ENCODE measurements around the gene TMOD2.

- no peak for TF ChIP-seq POLR2A (IDR thresholded peaks at IDR 0.05)
- TF ChIP-seq, protein P1, sequence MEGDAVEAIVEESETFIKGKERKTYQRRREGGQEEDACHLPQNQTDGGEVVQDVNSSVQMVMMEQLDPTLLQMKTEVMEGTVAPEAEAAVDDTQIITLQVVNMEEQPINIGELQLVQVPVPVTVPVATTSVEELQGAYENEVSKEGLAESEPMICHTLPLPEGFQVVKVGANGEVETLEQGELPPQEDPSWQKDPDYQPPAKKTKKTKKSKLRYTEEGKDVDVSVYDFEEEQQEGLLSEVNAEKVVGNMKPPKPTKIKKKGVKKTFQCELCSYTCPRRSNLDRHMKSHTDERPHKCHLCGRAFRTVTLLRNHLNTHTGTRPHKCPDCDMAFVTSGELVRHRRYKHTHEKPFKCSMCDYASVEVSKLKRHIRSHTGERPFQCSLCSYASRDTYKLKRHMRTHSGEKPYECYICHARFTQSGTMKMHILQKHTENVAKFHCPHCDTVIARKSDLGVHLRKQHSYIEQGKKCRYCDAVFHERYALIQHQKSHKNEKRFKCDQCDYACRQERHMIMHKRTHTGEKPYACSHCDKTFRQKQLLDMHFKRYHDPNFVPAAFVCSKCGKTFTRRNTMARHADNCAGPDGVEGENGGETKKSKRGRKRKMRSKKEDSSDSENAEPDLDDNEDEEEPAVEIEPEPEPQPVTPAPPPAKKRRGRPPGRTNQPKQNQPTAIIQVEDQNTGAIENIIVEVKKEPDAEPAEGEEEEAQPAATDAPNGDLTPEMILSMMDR (IDR thresholded peaks at IDR 0.05 in 4 of 5, conservative IDR thresholded peaks at IDR 0.05 in 1 of 5): no peak
Observed at GRCh38 chr15:51714162-51714561, 37.2 kb upstream of the TMOD2 start.
